ENCODE measurements around the gene PIN4.

DNA sequence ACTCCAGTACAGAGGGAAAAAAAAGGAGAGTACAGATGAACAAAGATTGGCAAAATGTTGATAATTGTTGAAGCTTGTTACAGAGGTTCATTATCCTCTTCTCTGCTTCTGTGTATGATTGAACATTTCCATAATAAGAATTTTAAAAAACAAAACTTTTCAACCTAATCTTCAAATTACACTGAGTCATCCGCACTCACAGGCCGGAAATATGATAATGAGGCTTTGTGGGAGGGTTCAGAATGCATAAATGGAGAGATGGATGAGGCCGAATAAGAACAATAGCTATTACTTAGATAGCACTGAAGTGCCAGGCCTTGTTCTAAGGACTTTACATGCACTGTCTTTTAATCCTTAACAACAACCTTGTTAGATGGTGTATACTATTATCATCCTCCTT lies 61.9 kb downstream of the PIN4 start:
- TF ChIP-seq EZH2 (IDR thresholded peaks at IDR 0.05; ENCODE audit: low read depth, unreplicated experiment) = no peak
- TF ChIP-seq, protein P1, sequence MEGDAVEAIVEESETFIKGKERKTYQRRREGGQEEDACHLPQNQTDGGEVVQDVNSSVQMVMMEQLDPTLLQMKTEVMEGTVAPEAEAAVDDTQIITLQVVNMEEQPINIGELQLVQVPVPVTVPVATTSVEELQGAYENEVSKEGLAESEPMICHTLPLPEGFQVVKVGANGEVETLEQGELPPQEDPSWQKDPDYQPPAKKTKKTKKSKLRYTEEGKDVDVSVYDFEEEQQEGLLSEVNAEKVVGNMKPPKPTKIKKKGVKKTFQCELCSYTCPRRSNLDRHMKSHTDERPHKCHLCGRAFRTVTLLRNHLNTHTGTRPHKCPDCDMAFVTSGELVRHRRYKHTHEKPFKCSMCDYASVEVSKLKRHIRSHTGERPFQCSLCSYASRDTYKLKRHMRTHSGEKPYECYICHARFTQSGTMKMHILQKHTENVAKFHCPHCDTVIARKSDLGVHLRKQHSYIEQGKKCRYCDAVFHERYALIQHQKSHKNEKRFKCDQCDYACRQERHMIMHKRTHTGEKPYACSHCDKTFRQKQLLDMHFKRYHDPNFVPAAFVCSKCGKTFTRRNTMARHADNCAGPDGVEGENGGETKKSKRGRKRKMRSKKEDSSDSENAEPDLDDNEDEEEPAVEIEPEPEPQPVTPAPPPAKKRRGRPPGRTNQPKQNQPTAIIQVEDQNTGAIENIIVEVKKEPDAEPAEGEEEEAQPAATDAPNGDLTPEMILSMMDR (conservative IDR thresholded peaks at IDR 0.05; ENCODE audit: low read depth in 2 of 2) = no peak
- TF ChIP-seq JUNB (IDR thresholded peaks at IDR 0.05; ENCODE audit: unreplicated experiment) = no peak
- TF ChIP-seq EZH2phosphoT487 (IDR thresholded peaks at IDR 0.05; ENCODE audit: unreplicated experiment) = no peak
- no peak for TF ChIP-seq REST (IDR thresholded peaks at IDR 0.05; ENCODE audit: unreplicated experiment)
- no peak for TF ChIP-seq ZNF331 (CRISPR knock-in tag; IDR thresholded peaks at IDR 0.05; ENCODE audit: low read depth)
- TF ChIP-seq ZNF114 (CRISPR knock-in tag; IDR thresholded peaks at IDR 0.05) = no peak

Data from GM23338 (cell line).